LNCaP clone FGC (cell line): Measurements from ENCODE around the gene TIPIN.
"Not testable (repeated sequence)": the region's sequence is repeated elsewhere in the genome, so short reads cannot be mapped to it uniquely, and the experiment has no call there.

Experiments used
- DNase-seq: peaks from one replicate; pipeline ENCODE4 v3.0.0-alpha.2; 2011; ENCODE audit warnings: low read depth
- H3K4me3 ChIP-seq: 2 replicates; pipeline ENCODE4 v1.5.1; 2011; ENCODE audit warnings: mild to moderate bottlenecking, low read depth, low read length, control low read depth
- CTCF ChIP-seq: IDR thresholded peaks from 2 replicates; pipeline ENCODE4 v1.5.1; 2012; ENCODE audit warnings: mild to moderate bottlenecking; ENCODE audit not compliant: control insufficient read depth, insufficient read depth; ENCODE audit errors: extremely low read depth

The TIPIN gene

GRCh38 chr15:66323312-66323928 is 33.1 kb downstream of the TIPIN start:
- no peak for DNase-seq
- no peak overlapping the region for H3K4me3 ChIP-seq
- no peak for TF ChIP-seq CTCF

- no peak overlapping the region for H3K4me3 ChIP-seq
- TF ChIP-seq CTCF, result no peak
- DNase-seq, result no peak
These were observed 44.3 kb downstream of the TIPIN start for GRCh38 chr15:66312144-66312543.

- no peak for TF ChIP-seq CTCF
- DNase-seq, result no peak
- H3K4me3 ChIP-seq, result no peak overlapping the region
These were observed 45.7 kb downstream of the TIPIN start for GRCh38 chr15:66310786-66311185.

GRCh38 chr15:66309828-66310227 is 46.7 kb downstream of the TIPIN start:
- no peak for DNase-seq
- TF ChIP-seq CTCF, result no peak
- no peak overlapping the region for H3K4me3 ChIP-seq

GRCh38 chr15:66308531-66308930 is 48.0 kb downstream of the TIPIN start:
- TF ChIP-seq CTCF, result no peak
- no peak overlapping the region for H3K4me3 ChIP-seq
- DNase-seq, result no peak

- no peak overlapping the region for H3K4me3 ChIP-seq
- TF ChIP-seq CTCF, result no peak
- DNase-seq, result no peak
These were observed 50.1 kb downstream of the TIPIN start for GRCh38 chr15:66306381-66306780.

GRCh38 chr15:66304425-66304824 is 52.1 kb downstream of the TIPIN start:
- not testable (repeated sequence) for DNase-seq, H3K4me3 ChIP-seq
